H1 (cell line): Measurements from ENCODE around the gene TMEM204. TPM values are rescaled to one million over a fixed set of nuclear protein-coding genes. Genes with fewer than 3 reads are reported as not detected.

Experiments used
- CTCF ChIA-PET: fragments of 300-600 bp; sonication (Branson Sonifier 250); formaldehyde crosslinking; loops from one replicate; lab custom pipeline; 2021; ENCODE audit not compliant: partially characterized antibody; lab: Charles Lee
- POLR2A ChIA-PET: fragments of 300-600 bp; sonication (Branson Sonifier 250); formaldehyde crosslinking; loops from one replicate; lab custom pipeline; 2021; ENCODE audit warnings: inconsistent platforms; ENCODE audit not compliant: partially characterized antibody; lab: Charles Lee
- DNase-seq, 2 experiments: peaks; one replicate each; pipeline versions ENCODE4 v3.0.0 to v3.0.0-alpha.2; 2010 to 2022; ENCODE audit warnings: low spot score in 2 of 2, low read depth in 1 of 2, mixed read lengths in 1 of 2
- FAIRE-seq: peaks from 2 replicates; lab custom pipeline; 2011; peaks lifted over from hg19 to GRCh38; lab: Jason Lieb, UNC
- H2AFZ ChIP-seq: 2 replicates; pipeline ENCODE4 v1.8.1; 2012; ENCODE audit warnings: low read length, inconsistent platforms
- H2AK5ac ChIP-seq: 2 replicates; pipeline ENCODE4 v1.6.1; 2013; ENCODE audit warnings: low read depth, low read length
- H2BK120ac ChIP-seq: replicated peaks from 2 replicates; pipeline ENCODE3; 2013; ENCODE audit warnings: low read depth, low read length, inconsistent platforms
- H2BK12ac ChIP-seq: 2 replicates; pipeline ENCODE4 v1.6.1; 2013; ENCODE audit warnings: low read depth, low read length
- H2BK15ac ChIP-seq: 2 replicates; pipeline ENCODE4 v1.6.1; 2013; ENCODE audit warnings: low read length
- H2BK20ac ChIP-seq: 2 replicates; pipeline ENCODE4 v1.6.1; 2013; ENCODE audit warnings: low read length
- H2BK5ac ChIP-seq: 2 replicates; pipeline ENCODE4 v1.6.1; 2013; ENCODE audit warnings: low read depth, low read length
- H3K14ac ChIP-seq: 2 replicates; pipeline ENCODE4 v1.6.1; 2013; ENCODE audit warnings: inconsistent platforms; ENCODE audit not compliant: insufficient read length
- H3K18ac ChIP-seq: 2 replicates; pipeline ENCODE4 v1.6.1; 2013; ENCODE audit warnings: low read length; ENCODE audit errors: extremely low read depth
- H3K23ac ChIP-seq: 2 replicates; pipeline ENCODE4 v1.6.1; 2013; ENCODE audit warnings: inconsistent platforms; ENCODE audit not compliant: insufficient read length
- H3K23me2 ChIP-seq: 2 replicates; pipeline ENCODE4 v1.6.1; 2013; ENCODE audit warnings: low read depth, low read length
- H3K27ac ChIP-seq: 2 replicates; pipeline ENCODE4 v1.6.1; 2011; ENCODE audit warnings: low read depth, low read length, inconsistent platforms
- H3K27me3 ChIP-seq, 4 experiments: replicated peaks in 1 of 4; 1 replicate in 1 of 4; 2 replicates in 3 of 4; pipeline versions ENCODE4 v1.6.1 to v1.8.1; 2011 to 2013; ENCODE audit warnings: low read length in 3 of 4, mild to moderate bottlenecking in 3 of 4, inconsistent platforms in 2 of 4, mixed read lengths in 2 of 4, moderate library complexity in 1 of 4; ENCODE audit not compliant: control insufficient read depth in 3 of 4, insufficient read depth in 3 of 4; ENCODE audit errors: extremely low read depth in 1 of 4
- H3K36me3 ChIP-seq, 4 experiments: 2 replicates each; pipeline versions ENCODE4 v1.6.1 to v1.8.1; 2011 to 2013; ENCODE audit warnings: mild to moderate bottlenecking in 4 of 4, low read length in 3 of 4, moderate library complexity in 2 of 4, control low read depth in 1 of 4, inconsistent platforms in 1 of 4; ENCODE audit not compliant: insufficient read depth in 4 of 4, control insufficient read depth in 2 of 4
- H3K4ac ChIP-seq: replicated peaks from 2 replicates; pipeline ENCODE3; 2013; ENCODE audit warnings: low read length, low read depth, mixed read lengths, inconsistent platforms; ENCODE audit not compliant: insufficient read length
- H3K4me1 ChIP-seq, 4 experiments: replicated peaks in 1 of 4; 1 replicate in 1 of 4; 2 replicates in 3 of 4; pipeline versions ENCODE4 v1.6.1 to v1.8.1; 2011 to 2013; ENCODE audit warnings: low read length in 3 of 4, inconsistent platforms in 2 of 4, mixed read lengths in 1 of 4; ENCODE audit not compliant: insufficient read depth in 4 of 4, control insufficient read depth in 3 of 4
- H3K4me2 ChIP-seq, 2 experiments: 2 replicates each; pipeline versions ENCODE4 v1.6.1 to v1.8.1; 2011 to 2013; ENCODE audit warnings: low read depth in 2 of 2, low read length in 2 of 2, control low read depth in 1 of 2, inconsistent platforms in 1 of 2, mild to moderate bottlenecking in 1 of 2; ENCODE audit not compliant: insufficient read depth in 1 of 2
- H3K4me3 ChIP-seq, 4 experiments: fragments of 200-600, 300-600 bp in 1 of 4; sonication (generic), shearing (Covaris generic), sonication (Bioruptor Twin) in 1 of 4; 2 replicates each; pipeline versions ENCODE4 v1.5.1 to v1.8.1; 2011 to 2016; ENCODE audit warnings: low read length in 4 of 4, low read depth in 3 of 4, control low read depth in 2 of 4, inconsistent platforms in 2 of 4, mild to moderate bottlenecking in 2 of 4, mixed read lengths in 1 of 4, moderate library complexity in 1 of 4; ENCODE audit not compliant: insufficient read depth in 2 of 4; ENCODE audit errors: extremely low read depth in 1 of 4
- H3K56ac ChIP-seq: replicated peaks from 2 replicates; pipeline ENCODE3; 2013; ENCODE audit warnings: low read depth, mild to moderate bottlenecking, mixed read lengths, low read length, inconsistent platforms; ENCODE audit not compliant: insufficient read length
- H3K79me1 ChIP-seq: 2 replicates; pipeline ENCODE4 v1.6.1; 2013; ENCODE audit warnings: low read depth, low read length, control low read depth
- H3K79me2 ChIP-seq, 2 experiments: 2 replicates each; pipeline versions ENCODE4 v1.6.1 to v1.8.1; 2012 to 2013; ENCODE audit warnings: low read length in 2 of 2, mild to moderate bottlenecking in 2 of 2, inconsistent platforms in 1 of 2; ENCODE audit not compliant: insufficient read depth in 2 of 2, control insufficient read depth in 1 of 2
- H3K9ac ChIP-seq, 4 experiments: replicated peaks in 1 of 4; 1 replicate in 1 of 4; 2 replicates in 3 of 4; pipeline versions ENCODE4 v1.6.1 to v1.8.1; 2011 to 2013; ENCODE audit warnings: low read depth in 3 of 4, low read length in 3 of 4, control low read depth in 2 of 4, mild to moderate bottlenecking in 2 of 4, moderate library complexity in 2 of 4, inconsistent platforms in 1 of 4; ENCODE audit errors: extremely low read depth in 1 of 4
- H3K9me3 ChIP-seq, 2 experiments: 2 replicates each; pipeline versions ENCODE4 v1.6.1 to v1.8.1; 2012 to 2013; ENCODE audit warnings: mild to moderate bottlenecking in 2 of 2, moderate library complexity in 2 of 2, control low read depth in 1 of 2, inconsistent platforms in 1 of 2, low read depth in 1 of 2, low read length in 1 of 2, mixed read lengths in 1 of 2; ENCODE audit not compliant: insufficient read depth in 2 of 2
- H4K20me1 ChIP-seq, 2 experiments: replicated peaks in 1 of 2; 2 replicates each; pipeline versions ENCODE3 to v1.8.1; 2011 to 2013; ENCODE audit warnings: inconsistent platforms in 2 of 2, low read length in 2 of 2, mild to moderate bottlenecking in 1 of 2; ENCODE audit not compliant: insufficient read depth in 2 of 2, control insufficient read depth in 1 of 2
- H4K5ac ChIP-seq: 2 replicates; pipeline ENCODE4 v1.6.1; 2013; ENCODE audit warnings: low read length, low read depth, mixed read lengths, inconsistent platforms; ENCODE audit not compliant: insufficient read length
- H4K8ac ChIP-seq: 2 replicates; pipeline ENCODE4 v1.8.0; 2013; ENCODE audit warnings: mild to moderate bottlenecking, moderate library complexity, low read length, inconsistent platforms; ENCODE audit not compliant: insufficient read depth; ENCODE audit errors: extremely low read depth
- H4K91ac ChIP-seq: replicated peaks from 2 replicates; pipeline ENCODE3; 2013; ENCODE audit warnings: low read length, mixed read lengths, inconsistent platforms; ENCODE audit not compliant: insufficient read length
- CREB1 ChIP-seq: IDR thresholded peaks from 2 replicates; pipeline ENCODE4 v1.6.1; 2012; ENCODE audit warnings: inconsistent platforms
- CTBP2 ChIP-seq: IDR thresholded peaks from 2 replicates; pipeline ENCODE4 v1.7.0; 2011; ENCODE audit warnings: borderline replicate concordance, mild to moderate bottlenecking, moderate library complexity, mixed read lengths, low read length; ENCODE audit not compliant: insufficient read depth, insufficient read length
- EZH2 ChIP-seq: fragments of 200-600 bp; sonication (generic); IDR thresholded peaks from 2 replicates; pipeline ENCODE4 v1.7.1; 2012; ENCODE audit warnings: low read depth, mild to moderate bottlenecking, moderate library complexity, low read length, inconsistent platforms; ENCODE audit not compliant: severe bottlenecking
- MAFK ChIP-seq: IDR thresholded peaks from 2 replicates; pipeline ENCODE4 v1.6.1; 2012; ENCODE audit warnings: low read depth, mild to moderate bottlenecking, improper control_type of control experiment, low read length
- MAX ChIP-seq: IDR thresholded peaks from 2 replicates; pipeline ENCODE4 v1.6.1; 2012; ENCODE audit warnings: inconsistent platforms
- NANOG ChIP-seq: IDR thresholded peaks from 2 replicates; pipeline ENCODE4 v1.6.1; 2011; ENCODE audit warnings: low read length, low read depth, mild to moderate bottlenecking, inconsistent platforms; ENCODE audit not compliant: insufficient read depth, poor library complexity, severe bottlenecking
- WGBS, 2 experiments: shearing (Covaris generic) in 1 of 2; methylation state at CpG; one replicate each; pipeline versions ENCODE4 v1.1.6 to v1.1.7; 2013 to 2015; ENCODE audit warnings: low lambda C conversion rate in 2 of 2, mixed read lengths in 2 of 2, inconsistent platforms in 1 of 2, low coverage in 1 of 2, missing lambda C conversion rate in 1 of 2; ENCODE audit not compliant: insufficient replicate concordance in 2 of 2, insufficient coverage in 1 of 2, insufficient read length in 1 of 2; ENCODE audit errors: extremely low coverage in 1 of 2, missing lambda C conversion rate in 1 of 2; 5-methylcytosine and 5-hydroxymethylcytosine counted together
- polyA plus RNA-seq, 7 experiments: library from polyadenylated mRNA; depleted of rRNA in 3 of 7; stranded (reverse) in 5 of 7; unstranded in 2 of 7; fragments of >200 nt in 5 of 7; fragments of 200-250 nt in 2 of 7; gene quantifications; 1 replicate in 5 of 7; 2 replicates in 1 of 7; 4 replicates in 1 of 7; pipeline versions ENCODE4 v1.2.1 to v1.2.3, GENCODE V29; 2011 to 2013; ENCODE audit warnings: missing spikeins in 2 of 7, mixed read lengths in 2 of 7
- total RNA-seq: library from RNA; stranded (reverse); fragmentation: NEBNext Ultra II Directional; extraction: Animal tissue kit (Norgen Biotek cat#: 25700); gene quantifications from 2 replicates; pipeline ENCODE4 v1.2.1, GENCODE V29; 2021
- TF ChIP-seq, protein P1 (sequence below): IDR thresholded peaks from 2 replicates; pipeline ENCODE4 v1.6.1; 2011; ENCODE audit warnings: low read depth, mild to moderate bottlenecking, low read length; ENCODE audit not compliant: insufficient read depth
- TF ChIP-seq, protein P2 (sequence below): IDR thresholded peaks from 2 replicates; pipeline ENCODE4 v1.6.1; 2012; ENCODE audit warnings: low read length, inconsistent platforms

Gene TMEM204
- total and polyA plus RNA-seq, 2 of the 8 experiments (the other 6 are each of a cell fraction or from before 2014, with no cell fraction given) = not detected

DNA sequence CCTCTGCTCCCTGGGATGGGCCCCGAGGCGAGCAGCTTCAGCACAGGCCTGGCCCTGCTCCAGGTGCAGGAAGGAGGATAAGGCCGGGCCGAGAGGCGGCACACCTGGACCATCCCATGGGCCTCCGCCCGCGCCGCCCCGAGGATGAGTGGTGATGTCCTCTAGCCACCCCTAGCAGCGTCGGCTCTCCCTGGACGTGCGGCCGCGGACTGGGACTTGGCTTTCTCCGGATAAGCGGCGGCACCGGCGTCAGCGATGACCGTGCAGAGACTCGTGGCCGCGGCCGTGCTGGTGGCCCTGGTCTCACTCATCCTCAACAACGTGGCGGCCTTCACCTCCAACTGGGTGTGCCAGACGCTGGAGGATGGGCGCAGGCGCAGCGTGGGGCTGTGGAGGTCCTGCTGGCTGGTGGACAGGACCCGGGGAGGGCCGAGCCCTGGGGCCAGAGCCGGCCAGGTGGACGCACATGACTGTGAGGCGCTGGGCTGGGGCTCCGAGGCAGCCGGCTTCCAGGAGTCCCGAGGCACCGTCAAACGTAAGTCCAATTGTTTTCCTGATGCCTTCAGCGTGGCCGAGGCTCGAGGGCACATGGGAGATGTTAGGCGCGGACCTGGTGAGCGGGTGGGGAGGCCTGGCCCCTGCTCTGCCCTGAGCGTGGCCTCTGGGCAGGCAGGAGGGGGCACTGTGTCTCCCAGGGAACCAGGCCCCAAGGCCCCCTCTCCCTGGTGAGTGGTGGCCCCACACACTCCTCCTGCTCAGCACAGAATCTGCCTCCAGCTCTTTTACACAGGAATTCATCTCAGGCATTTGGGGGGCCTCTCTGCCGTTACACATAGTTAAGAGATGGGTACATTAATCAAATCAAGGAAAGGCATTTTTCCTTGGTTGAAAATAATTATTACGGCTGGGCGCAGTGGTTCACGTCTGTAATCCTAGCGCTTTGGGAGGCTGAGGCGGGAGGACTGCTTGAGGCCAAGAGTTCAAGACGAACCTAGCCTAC lies 855 bp downstream of the TMEM204 start:
- TF ChIP-seq EZH2 = no peak
- no peak for TF ChIP-seq MAX
- no peak for TF ChIP-seq MAFK
- TF ChIP-seq CTBP2 = no peak
- TF ChIP-seq NANOG = no peak
- TF ChIP-seq, protein P1, sequence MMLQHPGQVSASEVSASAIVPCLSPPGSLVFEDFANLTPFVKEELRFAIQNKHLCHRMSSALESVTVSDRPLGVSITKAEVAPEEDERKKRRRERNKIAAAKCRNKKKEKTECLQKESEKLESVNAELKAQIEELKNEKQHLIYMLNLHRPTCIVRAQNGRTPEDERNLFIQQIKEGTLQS = no peak
- TF ChIP-seq CREB1 = no peak
- TF ChIP-seq, protein P2, sequence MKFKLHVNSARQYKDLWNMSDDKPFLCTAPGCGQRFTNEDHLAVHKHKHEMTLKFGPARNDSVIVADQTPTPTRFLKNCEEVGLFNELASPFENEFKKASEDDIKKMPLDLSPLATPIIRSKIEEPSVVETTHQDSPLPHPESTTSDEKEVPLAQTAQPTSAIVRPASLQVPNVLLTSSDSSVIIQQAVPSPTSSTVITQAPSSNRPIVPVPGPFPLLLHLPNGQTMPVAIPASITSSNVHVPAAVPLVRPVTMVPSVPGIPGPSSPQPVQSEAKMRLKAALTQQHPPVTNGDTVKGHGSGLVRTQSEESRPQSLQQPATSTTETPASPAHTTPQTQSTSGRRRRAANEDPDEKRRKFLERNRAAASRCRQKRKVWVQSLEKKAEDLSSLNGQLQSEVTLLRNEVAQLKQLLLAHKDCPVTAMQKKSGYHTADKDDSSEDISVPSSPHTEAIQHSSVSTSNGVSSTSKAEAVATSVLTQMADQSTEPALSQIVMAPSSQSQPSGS = no peak
- TF ChIP-seq, all 59 proteins: peak for 0
- Histone ChIP-seq H4K91ac (no peak overlapping the region), H3K56ac (no peak overlapping the region), H3K9me3 (no peaks in the 10 kb centered on the region), H3K4me1 (no peaks in the 10 kb centered on the region; a peak in 1 of 7 replicates), H3K23me2 (no peaks in the 10 kb centered on the region), H3K4me2 (no peak overlapping the region), H3K23ac (no peak overlapping the region), H4K5ac (no peak overlapping the region), H3K9ac (no peak overlapping the region), H2BK120ac (no peak overlapping the region), H4K20me1 (peaks cover 4 to 5% of the 10 kb centered on the region in 2 experiments), H3K27me3 (no peaks in the 10 kb centered on the region), H3K18ac (no peak overlapping the region), H2BK12ac (no peak overlapping the region), H2AFZ (no peak overlapping the region), H2BK15ac (no peak overlapping the region), H3K79me2 (no peaks in the 10 kb centered on the region), H2AK5ac (no peak overlapping the region), H3K36me3 (no peaks in the 10 kb centered on the region; a peak in 2 of 8 replicates), H4K8ac (no peak overlapping the region), H3K27ac (no peak overlapping the region), H3K4ac (no peak overlapping the region), H2BK20ac (no peak overlapping the region), H2BK5ac (no peak overlapping the region), H3K79me1 (no peaks in the 10 kb centered on the region), H3K4me3 (no peak overlapping the region), H3K14ac (no peak overlapping the region)
- DNase-seq (no peak), FAIRE-seq (no peak)
- CTCF ChIA-PET = no interaction called here
- WGBS, 2 experiments = 94% methylated on average over 55 of the region's 57 CpGs; no CpG with 5 or more reads in 1 of the 2 experiments
- POLR2A ChIA-PET = interaction anchor here (1.3 to 1.7 kb wide), 2 partner anchors 14 kb away, joined by 3 to 4 read pairs; no protein-coding TSS in a partner anchor
